Sciatic nerve (tissue), 2 donors: ENCODE results near the gene LMCD1. TPM values are rescaled to one million over a fixed set of nuclear protein-coding genes. Genes with fewer than 3 reads are reported as not detected.

Experiments used
- ATAC-seq: fragments of 200-7000 bp; cut with Tn5 transposase; one replicate; pipeline ENCODE4 v1.9.1; 2020; ENCODE audit warnings: mild to moderate bottlenecking, moderate library complexity
- DNase-seq: peaks from one replicate; pipeline ENCODE4 v3.0.0-alpha.2; 2020; ENCODE audit warnings: low spot score
- intact Hi-C: fragments of 100-400 bp; cut with DNase I; formaldehyde crosslinking; loops from one replicate; pipeline ENCODE4 v1.14.2; 2022
- total RNA-seq: library from RNA; stranded (reverse); fragmentation: NEBNext Ultra II Directional; extraction: Animal tissue kit (Norgen Biotek cat#: 25700); gene quantifications from one replicate; pipeline ENCODE4 v1.2.1, GENCODE V29; 2021
- donor health status: DM: no; HTN: no; CAD: no.
- donor health status: DM: no; HTN: no; CAD: no.

The LMCD1 gene
- total RNA-seq, 1 donor from 2014 or later, result 68.7 TPM

GRCh38 chr3:8481380-8481779, 20.2 kb upstream of the LMCD1 start:
- ATAC-seq (peak; percentile 59), DNase-seq (no peak)
- intact Hi-C loops, result no loop called here

GRCh38 chr3:8482263-8482662, 19.4 kb upstream of the LMCD1 start:
- DNase-seq (no peak), ATAC-seq (no peak)
- intact Hi-C loops, result no loop called here

DNA sequence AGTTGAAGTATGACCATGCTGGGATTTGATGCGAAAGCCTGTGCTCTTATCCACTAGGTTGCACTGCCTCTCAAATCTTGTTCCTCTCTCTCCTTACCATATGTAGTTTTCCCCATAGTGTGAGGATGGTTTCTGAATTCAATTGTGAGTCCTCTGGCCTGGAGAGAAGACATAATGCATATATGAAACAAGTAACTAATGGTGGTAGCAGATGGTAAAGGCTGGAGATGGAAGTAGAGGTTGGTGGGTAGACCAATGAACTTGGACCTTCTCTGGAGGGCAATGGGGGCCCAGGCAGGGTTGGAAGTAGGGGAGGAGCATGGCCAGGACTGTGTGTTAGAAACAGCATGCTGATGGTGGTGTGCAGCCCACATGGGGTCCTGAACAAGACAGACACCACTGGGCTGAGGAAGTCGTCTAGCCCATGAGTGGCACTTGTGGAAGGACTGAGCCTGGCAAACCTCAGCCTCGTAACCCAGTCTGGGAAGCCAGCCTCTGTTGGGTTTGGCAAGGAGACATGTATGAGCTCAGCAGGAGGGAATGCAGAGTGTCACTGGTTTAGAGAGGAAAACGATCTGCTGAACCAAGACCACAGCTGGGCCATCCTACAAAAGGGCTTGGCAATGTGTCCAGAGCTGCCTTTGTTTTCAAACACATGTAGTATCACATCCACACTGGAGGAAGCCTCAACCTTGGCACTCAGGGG, 18.5 kb upstream of the LMCD1 start:
- DNase-seq (peak; percentile 73), ATAC-seq (peak; percentile 95)
- intact Hi-C loops, result no loop called here

GRCh38 chr3:8484409-8485140, 17.0 kb upstream of the LMCD1 start:
- DNase-seq, result no peak
- no peak for ATAC-seq
- intact Hi-C loops, result no loop called here

GRCh38 chr3:8485141-8485870, 16.3 kb upstream of the LMCD1 start:
- no peak for ATAC-seq
- no peak for DNase-seq
- intact Hi-C loops, result no loop called here

DNA sequence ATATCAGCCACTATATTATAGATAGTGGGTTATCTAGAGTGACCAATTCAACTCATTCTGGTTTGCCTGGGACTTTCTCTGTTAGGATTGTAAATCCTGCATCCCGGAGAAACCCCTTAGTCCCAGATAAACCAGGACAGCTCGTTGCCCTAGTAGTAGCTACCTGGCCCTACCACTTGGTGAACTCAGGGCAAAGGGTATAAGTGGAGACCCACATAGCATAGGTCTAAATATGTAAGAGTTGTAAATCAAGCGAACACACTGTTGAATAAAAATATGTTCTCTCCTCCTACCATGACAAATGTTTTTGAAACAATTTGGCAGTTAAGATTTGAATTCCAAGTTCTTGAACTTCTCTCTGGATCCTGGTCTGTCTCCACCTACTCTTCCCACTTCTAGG, 15.7 kb upstream of the LMCD1 start:
- intact Hi-C loops, result no loop called here

GRCh38 chr3:8486434-8486833, 15.2 kb upstream of the LMCD1 start:
- intact Hi-C loops, result no loop called here
- DNase-seq, result no peak
- ATAC-seq, result no peak

More for the DNA sequence above, 15.7 kb upstream of the LMCD1 start:
- ATAC-seq (no peak), DNase-seq (no peak)

DNA sequence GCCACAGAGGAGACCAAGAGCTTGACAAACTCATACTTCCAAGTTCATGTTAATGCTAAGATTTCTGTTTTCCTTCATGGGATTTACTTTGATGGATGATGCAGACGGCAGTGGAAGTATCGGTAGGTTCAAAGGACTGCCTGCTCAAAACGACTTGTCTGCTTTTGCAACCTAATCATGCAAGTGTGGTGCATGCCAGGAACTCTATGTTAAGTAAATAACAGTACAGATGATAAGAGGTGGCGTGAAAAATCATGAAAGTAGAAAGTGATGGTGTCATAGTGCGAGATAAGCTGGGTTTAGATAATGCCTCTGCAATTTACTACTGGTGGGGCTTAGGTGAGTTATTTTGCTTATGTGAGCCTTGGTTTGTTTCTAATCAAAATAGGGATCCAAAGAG, 14.7 kb upstream of the LMCD1 start:
- DNase-seq, result no peak
- intact Hi-C loops, result no loop called here
- ATAC-seq, result no peak

DNA sequence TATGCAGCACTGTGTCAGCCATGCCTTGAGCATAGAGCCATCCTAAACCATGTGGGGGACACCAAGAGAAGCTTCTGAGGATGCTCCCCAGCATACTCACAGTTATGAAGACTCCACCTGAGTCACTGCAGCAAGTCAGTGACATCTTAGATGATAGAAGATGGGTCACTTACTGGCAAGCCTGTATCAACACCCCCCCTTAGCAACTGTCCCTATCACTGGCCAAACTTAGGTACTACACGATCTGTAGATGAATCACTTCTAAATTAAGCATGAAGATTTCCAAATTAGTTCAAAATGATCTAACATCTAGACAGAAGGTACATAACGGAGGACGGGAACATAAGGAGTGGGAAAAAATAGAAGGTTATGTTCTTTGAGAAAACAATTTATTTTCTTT, 13.2 kb upstream of the LMCD1 start:
- no peak for DNase-seq
- intact Hi-C loops, result no loop called here

DNA sequence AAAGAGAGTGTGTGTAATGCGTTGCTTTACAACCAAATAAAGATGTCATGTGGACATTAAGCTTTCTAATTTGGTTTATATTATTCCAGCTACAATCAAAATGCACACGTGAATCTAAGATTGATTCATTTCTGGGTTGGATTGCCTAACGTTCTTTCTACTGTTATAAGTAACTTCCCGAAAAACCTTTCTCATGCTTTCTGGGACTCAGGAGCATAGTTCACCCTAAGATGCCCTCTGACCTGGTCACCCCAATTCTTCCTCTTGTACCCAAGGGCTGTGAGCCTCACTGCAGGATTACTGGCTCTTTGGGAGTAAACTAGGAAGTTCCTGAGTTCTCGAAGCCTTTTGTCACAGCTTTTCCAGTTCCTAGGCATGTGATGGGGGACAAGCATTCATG, 12.7 kb upstream of the LMCD1 start:
- no peak for DNase-seq
- intact Hi-C loops, result no loop called here
- ATAC-seq, result no peak

More for the DNA sequence above, 13.2 kb upstream of the LMCD1 start:
- ATAC-seq, result no peak

- DNase-seq, result no peak
- ATAC-seq, result no peak
- intact Hi-C loops, result no loop called here
Observed at GRCh38 chr3:8489278-8489792, 12.3 kb upstream of the LMCD1 start.

DNA sequence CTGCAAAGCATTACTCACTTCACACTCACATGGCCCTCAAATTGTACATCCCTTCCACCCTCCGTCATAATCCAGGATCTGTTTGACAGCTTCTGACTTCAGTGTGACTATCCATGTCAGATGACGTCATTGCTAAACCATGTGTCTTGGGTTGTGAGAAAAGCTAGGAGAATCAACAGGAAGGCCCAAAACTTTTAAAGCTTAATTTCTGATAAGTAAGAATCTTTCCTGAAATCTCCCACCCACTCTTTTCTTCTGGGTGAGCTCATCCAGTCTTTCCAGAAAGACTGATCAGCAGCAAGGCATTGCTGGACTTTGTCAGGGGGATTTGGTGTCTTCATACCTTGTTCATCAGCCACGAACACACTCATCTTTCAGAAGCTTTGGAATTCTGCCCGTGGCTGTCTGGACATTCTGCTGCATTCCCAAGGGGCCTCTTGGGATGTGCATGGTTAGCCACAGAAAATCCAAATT, 11.5 kb upstream of the LMCD1 start:
- DNase-seq (no peak), ATAC-seq (no peak)
- intact Hi-C loops, result no loop called here

GRCh38 chr3:8491271-8492144, 10.1 kb upstream of the LMCD1 start:
- intact Hi-C loops, result no loop called here
- DNase-seq (no peak), ATAC-seq (no peak)

DNA sequence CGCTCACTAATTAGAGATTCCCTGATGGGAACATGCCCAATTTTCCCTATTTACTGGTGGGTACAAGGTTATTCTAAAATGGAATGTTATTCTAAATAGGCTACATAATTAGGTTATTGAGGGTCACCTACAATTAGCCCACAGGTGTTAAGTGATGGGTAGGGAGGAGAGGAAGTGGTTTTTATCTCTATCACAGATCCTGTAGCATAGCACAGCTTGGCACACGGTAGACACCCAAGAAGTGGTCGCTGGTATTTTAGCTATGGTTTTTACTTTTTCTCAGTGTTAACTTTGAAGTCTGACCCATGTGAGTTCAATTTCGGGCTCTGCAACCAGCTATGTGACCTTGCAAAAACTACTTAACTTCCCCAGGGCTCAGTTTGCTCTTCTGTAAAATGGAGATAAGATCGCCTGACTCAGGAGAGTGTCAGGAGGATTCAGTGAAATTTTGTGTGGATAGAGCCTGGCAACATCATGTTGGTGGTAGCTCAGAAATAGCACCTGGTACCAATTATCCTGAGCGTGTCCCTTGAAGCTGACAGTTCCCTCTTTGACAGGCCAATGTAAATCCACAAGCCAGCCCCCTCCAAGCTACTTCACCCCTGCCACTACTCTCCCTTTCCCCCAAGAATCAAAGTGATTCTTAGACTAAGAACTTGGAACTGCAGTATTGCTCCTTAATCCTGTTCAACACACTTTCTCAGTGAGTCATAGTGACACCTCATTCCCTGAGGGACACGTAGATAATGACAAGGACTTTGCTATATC, 8.7 kb upstream of the LMCD1 start:
- intact Hi-C loops, result no loop called here
- DNase-seq (no peak), ATAC-seq (no peak)

DNA sequence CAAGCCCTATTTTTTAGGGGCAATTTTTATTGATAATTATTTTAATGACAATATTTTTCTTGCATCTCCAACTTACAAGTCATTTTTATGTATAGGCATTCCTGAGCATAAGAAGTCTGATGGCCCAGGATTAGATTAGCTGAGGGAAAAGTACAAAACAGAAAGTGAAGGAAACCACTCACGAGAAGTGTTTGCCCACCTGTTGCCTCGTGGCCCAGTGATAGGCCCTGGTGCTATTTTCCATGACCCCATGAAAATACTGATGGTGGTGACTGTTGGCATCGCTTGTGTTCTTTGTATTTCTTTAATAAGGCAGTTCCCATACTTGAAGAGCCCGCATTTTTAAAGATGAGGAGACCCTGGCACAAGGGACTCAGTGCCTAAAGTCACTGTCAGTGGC, 7.9 kb upstream of the LMCD1 start:
- ATAC-seq, result no peak
- intact Hi-C loops, result no loop called here
- DNase-seq, result no peak

GRCh38 chr3:8494327-8494726, 7.3 kb upstream of the LMCD1 start:
- ATAC-seq (no peak), DNase-seq (no peak)
- intact Hi-C loops, result no loop called here

DNA sequence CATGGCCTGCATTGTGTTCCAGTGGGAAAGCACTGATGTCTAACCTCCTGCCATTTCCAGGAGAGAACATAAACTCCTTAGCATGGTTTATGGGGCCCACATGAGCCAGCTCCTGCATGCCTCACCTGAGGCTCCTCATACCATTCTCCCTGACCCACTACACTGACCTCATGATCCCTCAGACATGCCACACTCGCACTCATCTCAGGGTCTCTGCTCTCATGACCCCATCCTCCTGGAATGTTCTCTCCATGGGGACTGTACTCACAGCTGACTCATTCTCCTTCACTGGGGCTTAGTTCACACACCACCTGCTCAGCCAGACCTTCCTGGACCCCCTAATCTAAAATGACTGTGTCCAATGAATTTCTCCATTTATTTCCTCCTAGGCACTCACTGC, 4.0 kb upstream of the LMCD1 start:
- intact Hi-C loops, result no loop called here
- no peak for DNase-seq

GRCh38 chr3:8499181-8499611, 2.4 kb upstream of the LMCD1 start:
- no peak for ATAC-seq
- intact Hi-C loops, result no loop called here

More for the DNA sequence above, 4.0 kb upstream of the LMCD1 start:
- ATAC-seq, result no peak

More at GRCh38 chr3:8499181-8499611, 2.4 kb upstream of the LMCD1 start:
- DNase-seq, result no peak
